ENCODE data around the gene AGAP1. TPM values are rescaled to one million over a fixed set of nuclear protein-coding genes. Genes with fewer than 3 reads are reported as not detected.

The AGAP1 gene
- total and polyA plus RNA-seq, 11 donors, result 5.9 to 21.6 (median 18.9) TPM

- WGBS, 4 donors, result 14 to 26% (median 21%) methylated on average over 22 to 33 of the region's 33 CpGs
- Histone ChIP-seq H3K27ac (no peak overlapping the region), H3K9me3 (no peaks in the 10 kb centered on the region), H3K4me1 (peaks cover 15 to 53% (median 29%) of the 10 kb centered on the region in 12 donors), H3K4me3 (peak overlapping the region in 2 of 12 donors; percentile 14 to 50), H3K27me3 (peaks cover 47 to 97% (median 96%) of the 10 kb centered on the region in 9 donors), H3K36me3 (no peaks in the 10 kb centered on the region)
- DNase-seq (no peak), ATAC-seq (no peak)
- intact Hi-C loops (cut with DNase I), result no loop called here
- no peak for TF ChIP-seq POLR2A (IDR thresholded peaks at IDR 0.05)
- TF ChIP-seq, protein P1, sequence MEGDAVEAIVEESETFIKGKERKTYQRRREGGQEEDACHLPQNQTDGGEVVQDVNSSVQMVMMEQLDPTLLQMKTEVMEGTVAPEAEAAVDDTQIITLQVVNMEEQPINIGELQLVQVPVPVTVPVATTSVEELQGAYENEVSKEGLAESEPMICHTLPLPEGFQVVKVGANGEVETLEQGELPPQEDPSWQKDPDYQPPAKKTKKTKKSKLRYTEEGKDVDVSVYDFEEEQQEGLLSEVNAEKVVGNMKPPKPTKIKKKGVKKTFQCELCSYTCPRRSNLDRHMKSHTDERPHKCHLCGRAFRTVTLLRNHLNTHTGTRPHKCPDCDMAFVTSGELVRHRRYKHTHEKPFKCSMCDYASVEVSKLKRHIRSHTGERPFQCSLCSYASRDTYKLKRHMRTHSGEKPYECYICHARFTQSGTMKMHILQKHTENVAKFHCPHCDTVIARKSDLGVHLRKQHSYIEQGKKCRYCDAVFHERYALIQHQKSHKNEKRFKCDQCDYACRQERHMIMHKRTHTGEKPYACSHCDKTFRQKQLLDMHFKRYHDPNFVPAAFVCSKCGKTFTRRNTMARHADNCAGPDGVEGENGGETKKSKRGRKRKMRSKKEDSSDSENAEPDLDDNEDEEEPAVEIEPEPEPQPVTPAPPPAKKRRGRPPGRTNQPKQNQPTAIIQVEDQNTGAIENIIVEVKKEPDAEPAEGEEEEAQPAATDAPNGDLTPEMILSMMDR (IDR thresholded peaks at IDR 0.05), result no peak
These were observed 669.1 kb downstream of the AGAP1 start for GRCh38 chr2:236162882-236163470.

GRCh38 chr2:236163471-236164200, 669.8 kb downstream of the AGAP1 start:
- peaks cover 18 to 59% (median 34%) of the 10 kb centered on the region in 12 donors for H3K4me1 ChIP-seq
- peaks cover 54 to 100% (median 97%) of the 10 kb centered on the region in 9 donors for H3K27me3 ChIP-seq
- TF ChIP-seq POLR2A (IDR thresholded peaks at IDR 0.05), result no peak
- TF ChIP-seq, protein P1 (IDR thresholded peaks at IDR 0.05), result no peak
- ATAC-seq (no peak), DNase-seq (no peak)
- H3K27ac ChIP-seq, result no peak overlapping the region
- H3K9me3 ChIP-seq, result no peaks in the 10 kb centered on the region
- H3K36me3 ChIP-seq, result no peaks in the 10 kb centered on the region
- peak overlapping the region; percentile 14 to 56 (median 42) for H3K4me3 ChIP-seq
- intact Hi-C loops (cut with DNase I), result no loop called here
- 3 to 7% (median 5%) methylated on average over 4 to 59 of the region's 59 CpGs for WGBS, 4 donors

DNA sequence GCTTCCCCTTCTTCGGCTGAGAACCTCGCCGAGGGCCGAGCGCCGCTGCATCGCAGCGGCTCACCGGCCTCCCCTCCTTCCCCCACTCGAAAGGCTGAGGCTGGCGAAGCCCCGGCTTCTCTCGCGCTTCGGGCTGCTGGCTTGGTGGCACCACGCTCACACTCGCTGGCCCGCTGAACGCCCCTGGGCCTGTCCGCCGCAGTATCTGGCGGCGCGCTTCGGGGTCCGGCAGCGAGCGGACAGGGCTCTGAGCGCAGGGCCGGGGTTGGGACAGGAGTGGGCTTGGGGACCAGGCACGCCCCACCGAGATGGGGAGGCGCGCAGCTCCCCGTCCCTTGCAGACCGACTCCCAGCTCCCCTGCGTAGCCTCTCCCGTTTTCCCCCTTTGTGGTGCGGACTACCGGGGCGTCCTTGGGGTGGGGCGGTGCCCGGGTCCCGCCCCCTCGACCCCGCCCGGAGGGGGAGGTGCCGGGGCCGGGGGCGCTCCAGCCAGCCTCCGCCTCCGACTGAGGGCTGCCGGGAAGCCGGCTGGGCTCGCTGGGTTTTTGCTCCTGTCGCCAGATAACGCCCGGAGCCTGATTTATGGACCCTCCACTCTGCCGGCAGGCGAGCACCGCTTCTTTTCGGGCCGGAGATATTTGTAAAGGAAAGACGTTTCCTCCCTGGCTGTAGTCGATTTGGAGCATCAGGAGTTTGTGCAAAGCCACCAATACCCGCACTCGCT, 670.5 kb downstream of the AGAP1 start:
- H3K9me3 ChIP-seq, result no peaks in the 10 kb centered on the region
- WGBS, 4 donors, result 1% methylated on average over 20 to 67 of the region's 67 CpGs
- H3K4me3 ChIP-seq, result peak overlapping the region; percentile 14 to 56 (median 42)
- ATAC-seq, result peak in 1 of 4 donors; percentile 11
- TF ChIP-seq POLR2A (IDR thresholded peaks at IDR 0.05), result no peak
- TF ChIP-seq, protein P1 (IDR thresholded peaks at IDR 0.05), result no peak
- H3K27ac ChIP-seq, result no peak overlapping the region
- H3K4me1 ChIP-seq, result peaks cover 18 to 64% (median 39%) of the 10 kb centered on the region in 12 donors
- DNase-seq, result no peak
- H3K27me3 ChIP-seq, result peaks cover 60 to 100% (median 97%) of the 10 kb centered on the region in 9 donors
- intact Hi-C loops (cut with DNase I), result no loop called here
- no peaks in the 10 kb centered on the region for H3K36me3 ChIP-seq

All from heart left ventricle (tissue), 16 donors.